ENCODE data around the gene LGI4. TPM values are rescaled to one million over a fixed set of nuclear protein-coding genes. Genes with fewer than 3 reads are reported as not detected.

LGI4 gene
- total and polyA plus RNA-seq, 4 donors, result 0.18 to 1.5 (median 1.1) TPM

- TF ChIP-seq SP1 (IDR thresholded peaks at IDR 0.05), result no peak
- TF ChIP-seq REST (IDR thresholded peaks at IDR 0.05), result no peak
- TF ChIP-seq CTCF (IDR thresholded peaks at IDR 0.05; ENCODE audit: low read depth, low read length, missing input control), result no peak
- TF ChIP-seq RAD21 (IDR thresholded peaks at IDR 0.05), result no peak
- TF ChIP-seq FOXA1 (IDR thresholded peaks at IDR 0.05), result no peak
- no peak for TF ChIP-seq YY1 (IDR thresholded peaks at IDR 0.05)
- no peak for TF ChIP-seq JUND (IDR thresholded peaks at IDR 0.05)
- no peak for TF ChIP-seq FOXA2 (IDR thresholded peaks at IDR 0.05)
- no peak for TF ChIP-seq GABPA (IDR thresholded peaks at IDR 0.05 in 1 of 2, conservative IDR thresholded peaks at IDR 0.05 in 1 of 2)
- no peak for TF ChIP-seq MAX (IDR thresholded peaks at IDR 0.05)
- no peak for TF ChIP-seq HNF4A (conservative IDR thresholded peaks at IDR 0.05)
- no peak for TF ChIP-seq ZBTB33 (IDR thresholded peaks at IDR 0.05)
- TF ChIP-seq HNF4G (IDR thresholded peaks at IDR 0.05), result no peak
- TF ChIP-seq EGR1 (IDR thresholded peaks at IDR 0.05; ENCODE audit: low read depth in 2 of 2), result no peak
- TF ChIP-seq TAF1 (conservative IDR thresholded peaks at IDR 0.05), result no peak
- TF ChIP-seq NR2F2 (IDR thresholded peaks at IDR 0.05), result no peak
- no peak for TF ChIP-seq RXRA (IDR thresholded peaks at IDR 0.05)
- Histone ChIP-seq H3K36me3 (ENCODE audit: control insufficient read depth in 4 of 4, insufficient read depth in 3 of 4, low read depth in 1 of 4, low read length in 3 of 4) (no peaks in the 10 kb centered on the region), H3K27me3 (ENCODE audit: control insufficient read depth in 4 of 4, insufficient read depth in 4 of 4, low read length in 3 of 4) (no peaks in the 10 kb centered on the region), H3K4me3 (ENCODE audit: low read depth in 1 of 3, low read length in 3 of 3) (no peak overlapping the region), H3K9me3 (ENCODE audit: control insufficient read depth in 4 of 4, low read length in 3 of 4) (no peaks in the 10 kb centered on the region), H3K27ac (ENCODE audit: low read depth in 1 of 2, low read length in 2 of 2) (no peak overlapping the region), H3K4me1 (ENCODE audit: control insufficient read depth in 4 of 4, insufficient read depth in 4 of 4, low read length in 3 of 4) (peaks cover 8 to 34% (median 26%) of the 10 kb centered on the region in 4 donors), H3K9ac (ENCODE audit: low read depth in 1 of 2, low read length in 2 of 2) (no peak overlapping the region)
- DNase-seq (ENCODE audit: low spot score), result no peak
- WGBS, result 92% methylated on average over 3 of the region's 3 CpGs
Measured at GRCh38 chr19:35084509-35084762, 50.4 kb downstream of the LGI4 start.
